Measurements from ENCODE around the gene SFXN3.
"Not testable (repeated sequence)": the region's sequence is repeated elsewhere in the genome, so short reads cannot be mapped to it uniquely, and the experiment has no call there.

GRCh38 chr10:101034404-101034803 lies 3.4 kb downstream of the SFXN3 start:
- not testable (repeated sequence) for TF ChIP-seq CTCF (IDR thresholded peaks at IDR 0.05; ENCODE audit: low read depth, low read length); MYC (IDR thresholded peaks at IDR 0.05; ENCODE audit: low read depth, low read length); POLR2A (IDR thresholded peaks at IDR 0.05; ENCODE audit: extremely low read depth, insufficient read length)
